Measurements from ENCODE around the gene NTN1. TPM values are rescaled to one million over a fixed set of nuclear protein-coding genes. Genes with fewer than 3 reads are reported as not detected.

NTN1 gene
- polyA plus RNA-seq, 1 experiment = 0.05 TPM

GRCh38 chr17:9071811-9072498 lies 50.6 kb downstream of the NTN1 start:
- DNase-seq (ENCODE audit: low read depth, low spot score) = no peak
- POLR2A ChIA-PET = no interaction called here
- CTCF ChIA-PET = interaction anchor here (0.6 kb wide), 1 partner anchor 1546 kb away, joined by 3 read pairs; no protein-coding TSS in a partner anchor
- no peak for TF ChIP-seq CTCF (IDR thresholded peaks at IDR 0.05; ENCODE audit: low read depth, low read length)
- no peaks in the 10 kb centered on the region for H3K27me3 ChIP-seq (ENCODE audit: control insufficient read depth, insufficient read depth, low read length)
- H3K4me3 ChIP-seq (ENCODE audit: low read depth, low read length) = no peak overlapping the region
- H3K27ac ChIP-seq (ENCODE audit: low read depth, low read length) = no peak overlapping the region
- peaks cover 23% of the 10 kb centered on the region for H3K9me3 ChIP-seq (ENCODE audit: control insufficient read depth, insufficient read depth, low read length)

GRCh38 chr17:9072696-9073339 lies 51.5 kb downstream of the NTN1 start:
- POLR2A ChIA-PET = no interaction called here

GRCh38 chr17:9074131-9074530 lies 52.8 kb downstream of the NTN1 start:
- no peak for TF ChIP-seq CTCF (IDR thresholded peaks at IDR 0.05; ENCODE audit: low read depth, low read length)
- DNase-seq (ENCODE audit: low read depth, low spot score) = no peak
- H3K27me3 ChIP-seq (ENCODE audit: control insufficient read depth, insufficient read depth, low read length) = no peaks in the 10 kb centered on the region
- peaks cover 17% of the 10 kb centered on the region for H3K9me3 ChIP-seq (ENCODE audit: control insufficient read depth, insufficient read depth, low read length)
- POLR2A ChIA-PET = no interaction called here
- CTCF ChIA-PET = no interaction called here
- no peak overlapping the region for H3K4me3 ChIP-seq (ENCODE audit: low read depth, low read length)
- H3K27ac ChIP-seq (ENCODE audit: low read depth, low read length) = no peak overlapping the region

More at GRCh38 chr17:9072696-9073339, 51.5 kb downstream of the NTN1 start:
- CTCF ChIA-PET = no interaction called here
- H3K27me3 ChIP-seq (ENCODE audit: control insufficient read depth, insufficient read depth, low read length) = no peaks in the 10 kb centered on the region
- H3K27ac ChIP-seq (ENCODE audit: low read depth, low read length) = no peak overlapping the region
- no peak for DNase-seq (ENCODE audit: low read depth, low spot score)
- peaks cover 19% of the 10 kb centered on the region for H3K9me3 ChIP-seq (ENCODE audit: control insufficient read depth, insufficient read depth, low read length)
- TF ChIP-seq CTCF (IDR thresholded peaks at IDR 0.05; ENCODE audit: low read depth, low read length) = no peak
- no peak overlapping the region for H3K4me3 ChIP-seq (ENCODE audit: low read depth, low read length)

GRCh38 chr17:9079461-9080103 lies 58.3 kb downstream of the NTN1 start:
- DNase-seq (ENCODE audit: low read depth, low spot score) = no peak
- no peak overlapping the region for H3K4me3 ChIP-seq (ENCODE audit: low read depth, low read length)
- POLR2A ChIA-PET = no interaction called here
- no peak overlapping the region for H3K27ac ChIP-seq (ENCODE audit: low read depth, low read length)
- H3K27me3 ChIP-seq (ENCODE audit: control insufficient read depth, insufficient read depth, low read length) = no peaks in the 10 kb centered on the region
- CTCF ChIA-PET = no interaction called here
- no peak for TF ChIP-seq CTCF (IDR thresholded peaks at IDR 0.05; ENCODE audit: low read depth, low read length)
- H3K9me3 ChIP-seq (ENCODE audit: control insufficient read depth, insufficient read depth, low read length) = peaks cover 7% of the 10 kb centered on the region
